CD4-positive, alpha-beta T cell treated with Interleukin-12 subunit alpha and Interleukin-12 subunit beta, for 1 hour (primary cell): ENCODE data around the gene GIT2.
A peak's percentile ranks its signal among the peaks of the same experiment; 100 is the strongest.
"Not testable (repeated sequence)": the region's sequence is repeated elsewhere in the genome, so short reads cannot be mapped to it uniquely, and the experiment has no call there.

Experiments
- DNase-seq: peaks from one replicate; pipeline ENCODE4 v3.0.0-alpha.2; 2020

Gene GIT2

GRCh38 chr12:109916045-109916444, 80.1 kb downstream of the GIT2 start:
- no peak for DNase-seq

GRCh38 chr12:109915171-109916040, 80.8 kb downstream of the GIT2 start:
- DNase-seq, result no peak

- no peak for DNase-seq
These were observed 81.7 kb downstream of the GIT2 start for GRCh38 chr12:109914461-109914860.

GRCh38 chr12:109912855-109913321, 83.3 kb downstream of the GIT2 start:
- no peak for DNase-seq

GRCh38 chr12:109910969-109911348, 85.2 kb downstream of the GIT2 start:
- peak; percentile 11 for DNase-seq

GRCh38 chr12:109910254-109910968, 85.8 kb downstream of the GIT2 start:
- no peak for DNase-seq

- DNase-seq, result no peak
These were observed 90.9 kb downstream of the GIT2 start for GRCh38 chr12:109905301-109905700.

- no peak for DNase-seq
These were observed 93.2 kb downstream of the GIT2 start for GRCh38 chr12:109902891-109903418.

- DNase-seq, result no peak
These were observed 95.2 kb downstream of the GIT2 start for GRCh38 chr12:109900752-109901580.

- peak; percentile 81 for DNase-seq
These were observed 96.1 kb downstream of the GIT2 start, which contains the start of gene TCHP for GRCh38 chr12:109899783-109900751. Gene TCHP, plus strand, starts transcription at chr12:109900274. Its CDS starts 2,753 bp downstream, at chr12:109903027.

- not testable (repeated sequence) for DNase-seq
These were observed 96.8 kb downstream of the GIT2 start for GRCh38 chr12:109899345-109899744.

- DNase-seq, result no peak
These were observed 99.1 kb downstream of the GIT2 start for GRCh38 chr12:109897029-109897428.

GRCh38 chr12:109896188-109896587, 100.0 kb downstream of the GIT2 start:
- DNase-seq, result no peak

- DNase-seq, result no peak
These were observed 101.2 kb downstream of the GIT2 start for GRCh38 chr12:109894939-109895338.

- no peak for DNase-seq
These were observed 102.7 kb downstream of the GIT2 start for GRCh38 chr12:109893261-109893995.

- peak; percentile 44 for DNase-seq
These were observed 103.4 kb downstream of the GIT2 start for GRCh38 chr12:109892748-109893147.

GRCh38 chr12:109892165-109892715, 103.9 kb downstream of the GIT2 start:
- no peak for DNase-seq

- DNase-seq, result not testable (repeated sequence)
These were observed 104.4 kb downstream of the GIT2 start for GRCh38 chr12:109891731-109892130.

GRCh38 chr12:109890620-109891170, 105.5 kb downstream of the GIT2 start:
- DNase-seq, result no peak
